Stimulated activated CD4-positive, alpha-beta T cell treated with anti-CD3 and anti-CD28 coated beads, Interleukin-1b, Interleukin-23, amount 100 ng/mL, for 48 hours (primary cell): Measurements from ENCODE around the gene SV2A.
A peak's percentile ranks its signal among the peaks of the same experiment; 100 is the strongest.
"Not testable (repeated sequence)": the region's sequence is repeated elsewhere in the genome, so short reads cannot be mapped to it uniquely, and the experiment has no call there.

Source experiments
- DNase-seq: peaks from one replicate; pipeline ENCODE4 v3.0.0-alpha.2; 2020

SV2A gene

DNA sequence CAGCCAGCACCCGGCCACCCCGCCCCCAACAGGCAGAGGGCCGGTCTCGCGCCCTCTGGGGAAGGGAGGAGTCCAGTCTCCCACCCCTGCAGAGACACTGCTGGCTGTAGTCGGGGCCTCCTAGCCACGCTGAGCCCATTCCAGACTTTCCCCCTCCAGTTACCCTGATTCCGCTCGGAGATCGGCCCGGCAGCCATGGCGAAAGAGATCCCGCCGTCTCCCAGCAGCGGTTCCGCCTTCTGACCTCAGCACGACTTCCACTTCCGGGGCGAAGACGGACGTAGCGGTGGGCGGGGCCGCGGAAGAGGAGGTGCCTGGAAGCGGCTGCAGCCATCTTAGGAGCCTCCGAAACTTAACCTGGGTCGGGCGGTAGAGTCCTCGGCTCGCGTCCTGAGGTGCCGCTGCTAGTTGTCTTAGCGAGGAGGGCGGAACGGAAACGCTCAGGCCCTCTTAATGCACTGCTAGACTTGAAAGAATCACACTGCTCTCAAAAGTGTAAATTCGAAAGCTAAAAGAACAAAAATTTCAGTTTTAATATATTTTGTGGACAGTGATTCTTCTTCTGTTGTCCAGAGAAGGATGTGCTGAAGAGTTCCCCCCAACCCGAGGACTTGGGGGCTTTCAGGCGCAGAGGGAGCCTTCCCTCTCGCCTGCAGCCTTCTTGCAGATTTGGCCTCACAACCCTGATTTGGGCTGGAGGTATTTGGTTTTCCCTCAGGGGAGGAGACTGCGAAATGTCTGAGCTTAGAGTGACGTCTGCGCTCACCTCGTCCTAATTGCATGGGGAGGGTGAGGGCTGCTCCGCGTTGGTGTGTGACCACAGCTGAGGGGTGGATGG lies 10.1 kb upstream of the SV2A start, which contains the start of gene SF3B4:
TSS of gene SF3B4 (minus strand) at position 241 of the 838 bp plus-strand sequence. CDS start at position 197, 44 bp downstream.
- peak; percentile 95 for DNase-seq

- DNase-seq: no peak
Measured at GRCh38 chr1:149927056-149927562, 9.5 kb upstream of the SV2A start.

DNA sequence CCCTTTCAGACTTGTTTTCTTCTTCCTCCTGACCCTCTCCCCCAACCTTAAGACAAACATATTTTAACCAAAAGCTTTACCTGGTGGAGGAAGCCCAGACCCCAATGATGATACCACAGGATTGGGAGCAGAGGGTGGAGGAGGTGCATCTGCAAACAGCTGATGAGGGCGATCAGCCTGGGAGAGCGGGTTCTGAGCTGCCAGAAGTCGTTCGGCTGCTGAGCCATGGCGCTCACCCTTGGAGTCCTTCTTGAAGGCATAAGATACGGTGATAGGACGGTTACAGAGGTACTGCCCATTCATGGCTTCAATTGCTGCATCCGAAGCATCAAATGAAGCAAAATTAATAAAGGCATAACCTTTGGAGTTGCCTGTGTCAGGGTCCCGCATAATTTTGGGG lies 8.7 kb upstream of the SV2A start:
- no peak for DNase-seq

GRCh38 chr1:149925751-149926150 lies 8.1 kb upstream of the SV2A start:
- no peak for DNase-seq

DNA sequence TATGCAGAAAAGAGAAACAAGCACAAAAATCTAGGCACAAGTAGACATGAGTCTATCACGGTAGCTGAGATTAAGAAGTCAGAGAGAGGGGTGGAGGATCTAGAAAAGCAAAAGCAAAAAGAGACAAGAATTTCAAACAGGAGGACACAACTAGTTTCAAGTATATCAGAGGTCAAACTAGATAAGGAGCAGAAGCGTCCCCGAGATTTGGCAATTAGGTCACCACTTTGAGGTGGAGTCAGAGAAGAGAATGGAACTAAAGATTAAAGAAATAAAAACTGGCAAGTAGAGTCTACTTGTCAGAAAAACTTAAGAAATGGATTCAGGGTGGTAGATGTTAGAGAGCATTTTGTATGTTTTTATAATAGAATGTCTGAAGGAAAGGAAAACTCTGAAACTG lies 7.7 kb upstream of the SV2A start:
- DNase-seq: no peak

- no peak for DNase-seq
Measured at GRCh38 chr1:149923626-149924025, 6.0 kb upstream of the SV2A start.

- DNase-seq: no peak
Measured at GRCh38 chr1:149916898-149917252, 769 bp downstream of the SV2A start.

DNA sequence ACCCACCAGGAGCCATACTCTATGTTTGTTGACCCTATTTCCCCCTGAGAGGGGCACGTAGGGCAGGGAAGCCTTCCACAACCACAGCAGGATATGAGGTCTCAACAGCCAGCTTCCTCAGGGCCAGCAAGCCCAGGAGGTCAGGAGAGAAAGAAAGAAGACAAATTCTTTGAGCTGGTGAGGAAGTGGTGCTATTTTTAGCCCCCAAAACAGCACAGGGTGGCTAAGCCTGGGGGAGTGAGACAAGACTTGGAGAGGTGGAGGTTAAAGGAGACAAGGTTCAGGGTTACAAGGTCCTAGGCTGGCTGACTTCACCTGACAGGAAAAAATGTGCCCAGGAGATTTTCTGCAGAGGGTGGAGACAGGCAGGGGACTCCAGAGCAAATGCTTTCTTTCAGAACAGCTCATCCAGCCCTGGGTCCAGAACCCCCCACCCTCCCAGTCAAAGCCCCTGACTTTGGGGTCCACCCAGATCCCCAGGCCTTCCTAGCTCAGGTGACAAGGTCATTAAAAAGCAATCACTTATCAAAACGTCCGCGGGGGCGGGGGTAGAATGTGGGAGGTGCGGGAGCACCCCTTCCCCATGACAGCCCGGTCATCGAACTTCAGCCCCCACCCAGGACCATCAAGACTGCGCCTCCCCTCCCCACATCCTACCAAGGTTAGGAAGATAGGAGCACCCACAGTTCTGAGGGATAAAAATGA lies 1.3 kb downstream of the SV2A start:
- DNase-seq: no peak

GRCh38 chr1:149915429-149916192 lies 2.0 kb downstream of the SV2A start:
- DNase-seq: no peak

DNA sequence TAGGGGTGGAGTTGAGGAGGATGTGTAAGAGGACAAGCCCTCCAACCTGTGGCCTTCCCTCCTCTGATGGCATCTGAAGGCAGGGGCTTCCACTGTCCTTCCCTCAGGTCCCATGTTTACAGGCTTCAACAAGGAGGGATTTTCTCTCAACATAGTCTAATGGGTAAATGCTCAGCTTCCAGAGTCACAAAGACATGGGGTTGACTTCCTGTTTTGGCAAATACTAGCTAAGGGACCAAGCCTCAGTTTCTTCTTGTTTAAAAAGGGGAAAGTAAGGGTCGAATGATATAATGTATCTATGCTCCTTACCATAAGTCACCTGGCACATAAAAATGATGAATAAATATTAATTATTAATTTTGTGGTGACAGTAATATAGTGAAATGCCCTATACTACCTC lies 3.1 kb downstream of the SV2A start:
- no peak for DNase-seq

DNA sequence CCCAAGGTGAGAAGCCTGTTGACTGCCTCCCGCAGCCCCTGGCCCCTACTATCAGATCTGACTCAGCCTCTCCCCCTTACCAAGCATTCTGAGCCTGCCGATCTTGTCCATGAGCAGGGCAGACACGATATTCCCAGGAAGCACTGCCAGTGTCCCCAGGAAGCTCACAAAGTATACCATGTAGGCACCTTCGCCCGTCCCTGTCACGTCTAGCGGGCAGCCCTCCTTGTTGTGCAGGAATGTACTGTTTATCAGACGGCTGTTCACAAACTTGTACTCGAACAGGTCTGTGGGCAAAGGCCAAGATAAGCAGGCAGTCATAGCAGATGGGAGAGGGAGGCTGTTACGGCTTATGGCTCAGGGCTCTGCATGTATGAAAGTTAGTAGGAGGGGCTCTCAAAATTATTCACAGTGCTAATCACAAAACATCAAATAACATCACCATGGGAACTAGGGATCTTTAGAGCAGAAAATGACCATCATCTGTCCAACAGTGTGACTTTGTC lies 11.0 kb downstream of the SV2A start:
- DNase-seq: no peak

- DNase-seq: no peak
Measured at GRCh38 chr1:149903836-149904491, 13.7 kb downstream of the SV2A start.

DNA sequence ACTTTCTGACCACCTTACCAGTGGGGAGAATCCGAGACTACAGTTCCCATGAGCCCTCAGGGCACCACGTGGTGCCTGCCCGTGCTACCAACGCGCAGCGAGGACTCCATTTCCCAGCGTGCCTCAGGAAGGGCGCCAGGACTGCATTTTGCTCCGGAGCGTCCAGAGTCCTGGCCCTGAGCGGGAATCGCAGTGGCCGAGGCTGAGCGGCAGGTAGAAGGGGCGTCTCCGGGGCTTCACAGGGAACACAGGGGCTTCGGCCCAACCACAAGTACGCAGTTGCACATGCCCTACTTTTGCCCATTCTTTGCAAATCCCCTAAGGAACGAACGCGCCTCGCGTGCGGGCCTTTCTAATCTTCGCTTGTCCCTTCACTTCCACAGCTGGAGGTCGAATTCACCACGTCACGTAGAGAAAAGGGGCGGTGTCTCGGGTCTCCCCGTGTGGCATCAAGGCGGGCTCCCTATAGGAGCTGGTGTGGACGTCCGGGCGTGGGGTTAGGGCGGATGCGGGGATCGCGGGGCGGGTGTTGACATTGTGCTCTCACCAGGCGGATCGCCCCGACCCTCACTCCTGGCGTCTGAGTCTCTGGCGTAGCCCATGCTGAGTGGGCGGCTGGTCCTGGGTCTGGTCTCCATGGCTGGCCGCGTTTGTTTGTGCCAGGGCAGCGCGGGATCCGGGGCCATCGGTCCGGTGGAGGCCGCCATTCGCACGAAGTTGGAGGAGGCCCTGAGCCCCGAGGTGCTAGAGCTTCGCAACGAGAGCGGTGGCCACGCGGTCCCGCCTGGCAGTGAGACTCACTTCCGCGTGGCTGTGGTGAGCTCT lies 18.0 kb downstream of the SV2A start, which contains the start of gene BOLA1:
TSS of gene BOLA1 (plus strand) at position 109 of the 825 bp plus-strand sequence. CDS start at position 601, 492 bp downstream.
- DNase-seq: peak; percentile 86

DNA sequence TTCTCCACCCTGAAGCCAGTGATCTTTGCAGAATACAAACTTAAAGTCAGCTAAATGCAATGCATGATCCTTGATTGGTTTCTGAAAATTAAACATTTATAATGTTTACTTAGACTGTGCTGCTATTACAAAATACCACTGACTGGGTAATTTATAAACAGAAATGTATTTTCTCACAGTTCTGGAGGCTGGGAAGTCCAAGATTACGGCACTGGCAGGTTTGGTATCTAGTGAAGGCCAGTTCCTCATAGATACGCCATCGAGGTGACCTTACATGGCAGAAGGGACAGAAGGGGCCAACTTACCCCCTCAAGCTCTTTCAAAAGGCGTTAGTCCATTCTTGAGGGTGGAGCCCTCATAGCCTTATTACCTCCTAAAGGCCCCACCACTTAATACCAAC lies 21.1 kb downstream of the SV2A start:
- DNase-seq: no peak

GRCh38 chr1:149888999-149889289 lies 28.7 kb downstream of the SV2A start:
- no peak for DNase-seq

- DNase-seq: peak; percentile 89
Measured at GRCh38 chr1:149888247-149888998, 29.2 kb downstream of the SV2A start.

GRCh38 chr1:149887456-149888246 lies 30.0 kb downstream of the SV2A start:
- DNase-seq: peak; percentile 83

DNA sequence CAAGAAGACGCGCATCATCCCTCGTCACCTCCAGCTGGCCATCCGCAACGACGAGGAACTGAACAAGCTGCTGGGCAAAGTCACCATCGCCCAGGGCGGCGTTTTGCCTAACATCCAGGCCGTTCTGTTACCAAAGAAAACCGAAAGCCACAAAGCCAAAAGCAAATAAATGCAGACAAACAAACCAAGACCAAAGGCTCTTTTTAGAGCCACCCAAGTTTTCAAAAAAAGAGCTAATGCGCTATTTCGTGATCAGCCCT lies 30.5 kb downstream of the SV2A start:
- not testable (repeated sequence) for DNase-seq

DNA sequence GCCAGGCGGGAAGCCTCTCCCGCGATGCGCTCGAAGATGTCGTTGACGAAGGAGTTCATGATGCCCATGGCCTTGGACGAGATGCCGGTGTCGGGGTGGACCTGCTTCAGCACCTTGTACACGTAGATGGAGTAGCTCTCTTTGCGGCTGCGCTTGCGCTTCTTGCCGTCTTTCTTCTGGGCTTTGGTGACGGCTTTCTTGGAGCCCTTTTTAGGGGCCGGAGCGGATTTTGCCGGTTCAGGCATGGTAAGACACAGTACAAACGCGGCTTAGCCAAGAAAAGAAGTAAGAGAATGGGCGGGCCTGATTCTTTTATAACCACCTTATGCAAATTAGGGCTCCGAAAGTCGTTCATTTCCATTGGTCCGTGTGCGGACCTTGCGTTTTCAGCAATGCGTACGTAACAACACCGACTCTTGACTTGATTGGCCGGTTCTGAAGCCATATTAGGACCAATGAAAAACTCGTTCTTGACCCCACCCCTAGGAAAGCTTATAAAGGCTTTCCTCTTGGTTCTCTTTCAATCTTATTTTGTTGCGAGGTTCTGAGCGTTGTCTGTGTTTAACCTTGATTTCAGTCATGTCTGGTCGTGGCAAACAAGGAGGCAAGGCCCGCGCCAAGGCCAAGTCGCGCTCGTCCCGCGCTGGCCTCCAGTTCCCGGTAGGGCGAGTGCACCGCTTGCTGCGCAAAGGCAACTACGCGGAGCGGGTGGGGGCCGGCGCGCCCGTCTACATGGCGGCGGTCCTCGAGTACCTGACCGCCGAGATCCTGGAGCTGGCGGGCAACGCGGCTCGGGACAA lies 31.0 kb downstream of the SV2A start:
- DNase-seq: peak; percentile 89

- not testable (repeated sequence) for DNase-seq
Measured at GRCh38 chr1:149886121-149886395, 31.6 kb downstream of the SV2A start.
